IMR-90 (cell line): ENCODE data around the gene ARNT2. TPM values are rescaled to one million over a fixed set of nuclear protein-coding genes. Genes with fewer than 3 reads are reported as not detected.

Experiments used
- ATAC-seq: fragments of 200-7000 bp; cut with Tn5 transposase; 2 replicates; pipeline ENCODE4 v1.9.1; 2020; ENCODE audit warnings: low read depth, mild to moderate bottlenecking, moderate library complexity
- BruUV-seq: library from RNA; stranded (reverse); fragments of 400-500 nt; replicated peaks from 2 replicates; lab custom pipeline; 2021; lab: Mats Ljungman, UMichigan
- CTCF ChIA-PET: fragments of 300-600 bp; formaldehyde crosslinking; extraction: SDS; loops from one replicate; lab custom pipeline; 2021; ENCODE audit warnings: antibody characterized with exemption; lab: Yijun Ruan, JAX
- POLR2A ChIA-PET: fragments of 300-600 bp; sonication (Branson Sonifier 250); formaldehyde crosslinking; loops from one replicate; lab custom pipeline; 2022; ENCODE audit warnings: antibody characterized with exemption; ENCODE audit not compliant: unreplicated experiment; lab: Charles Lee
- DNase-seq: peaks from one replicate; pipeline ENCODE4 v3.0.0; 2013
- H2AFZ ChIP-seq: replicated peaks from 2 replicates; pipeline ENCODE3; 2013; ENCODE audit warnings: low read length, mild to moderate bottlenecking; ENCODE audit not compliant: poor library complexity
- H2AK5ac ChIP-seq: 2 replicates; pipeline ENCODE4 v1.6.1; 2013; ENCODE audit warnings: low read depth, low read length, inconsistent platforms
- H2AK9ac ChIP-seq: replicated peaks from 2 replicates; pipeline ENCODE3; 2013; ENCODE audit warnings: mild to moderate bottlenecking, low read depth, low read length, moderate library complexity; ENCODE audit not compliant: poor library complexity
- H2BK120ac ChIP-seq: 2 replicates; pipeline ENCODE4 v1.6.1; 2013; ENCODE audit warnings: low read depth, low read length, inconsistent platforms
- H2BK15ac ChIP-seq: 3 replicates; pipeline ENCODE4 v1.6.1; 2013; ENCODE audit warnings: low read depth, low read length, inconsistent platforms
- H2BK20ac ChIP-seq: 2 replicates; pipeline ENCODE4 v1.6.1; 2013; ENCODE audit warnings: low read depth, mild to moderate bottlenecking, inconsistent platforms, low read length, moderate library complexity
- H2BK5ac ChIP-seq: 2 replicates; pipeline ENCODE4 v1.6.1; 2013; ENCODE audit warnings: mild to moderate bottlenecking, low read depth, low read length, inconsistent platforms; ENCODE audit not compliant: poor library complexity, severe bottlenecking
- H3K14ac ChIP-seq: replicated peaks from 2 replicates; pipeline ENCODE4 v1.6.1; 2013; ENCODE audit warnings: low read depth, low read length, inconsistent platforms
- H3K18ac ChIP-seq: 2 replicates; pipeline ENCODE4 v1.6.1; 2013; ENCODE audit warnings: low read depth, low read length, control low read depth
- H3K23ac ChIP-seq: 2 replicates; pipeline ENCODE4 v1.6.1; 2013; ENCODE audit warnings: low read depth, low read length, inconsistent platforms
- H3K27ac ChIP-seq: 2 replicates; pipeline ENCODE4 v1.5.1; 2013; ENCODE audit warnings: mild to moderate bottlenecking, control low read depth, low read length; ENCODE audit not compliant: insufficient read depth
- H3K27me3 ChIP-seq: 2 replicates; pipeline ENCODE4 v1.6.1; 2013; ENCODE audit warnings: low read length; ENCODE audit not compliant: control insufficient read depth, insufficient read depth
- H3K36me3 ChIP-seq: 2 replicates; pipeline ENCODE4 v1.6.1; 2013; ENCODE audit warnings: low read length, mixed read lengths; ENCODE audit not compliant: control insufficient read depth, insufficient read depth
- H3K4ac ChIP-seq: 2 replicates; pipeline ENCODE4 v1.6.1; 2013; ENCODE audit warnings: low read depth, low read length, inconsistent platforms
- H3K4me1 ChIP-seq: 2 replicates; pipeline ENCODE4 v1.6.1; 2013; ENCODE audit warnings: low read length, mixed read lengths; ENCODE audit not compliant: control insufficient read depth, insufficient read depth
- H3K4me2 ChIP-seq: 2 replicates; pipeline ENCODE4 v1.6.1; 2013; ENCODE audit warnings: low read depth, mild to moderate bottlenecking, control low read depth, low read length, moderate library complexity
- H3K4me3 ChIP-seq: 2 replicates; pipeline ENCODE4 v1.5.1; 2013; ENCODE audit warnings: low read depth, mild to moderate bottlenecking, control low read depth, low read length, moderate library complexity; ENCODE audit not compliant: insufficient read depth
- H3K56ac ChIP-seq: 2 replicates; pipeline ENCODE4 v1.6.1; 2013; ENCODE audit warnings: low read length, inconsistent platforms; ENCODE audit not compliant: insufficient read depth; ENCODE audit errors: extremely low read depth
- H3K79me1 ChIP-seq, 2 experiments: 2 replicates each; pipeline ENCODE4 v1.6.1; 2013; ENCODE audit warnings: low read length in 2 of 2, inconsistent platforms in 1 of 2, low read depth in 1 of 2
- H3K9ac ChIP-seq: 2 replicates; pipeline ENCODE4 v1.6.1; 2013; ENCODE audit warnings: low read depth, low read length, control low read depth
- H3K9me1 ChIP-seq: 2 replicates; pipeline ENCODE4 v1.6.1; 2013; ENCODE audit warnings: low read length, inconsistent platforms; ENCODE audit not compliant: insufficient read depth
- H3K9me3 ChIP-seq: 2 replicates; pipeline ENCODE4 v1.6.1; 2013; ENCODE audit warnings: low read length; ENCODE audit not compliant: control insufficient read depth, insufficient read depth
- H4K20me1 ChIP-seq: 2 replicates; pipeline ENCODE4 v1.6.1; 2013; ENCODE audit warnings: low read length, inconsistent platforms; ENCODE audit not compliant: insufficient read depth
- H4K5ac ChIP-seq: 2 replicates; pipeline ENCODE4 v1.6.1; 2013; ENCODE audit warnings: mild to moderate bottlenecking, low read depth, low read length, control low read depth
- H4K8ac ChIP-seq, 2 experiments: 2 replicates each; pipeline ENCODE4 v1.6.1; 2013; ENCODE audit warnings: low read depth in 2 of 2, low read length in 2 of 2, control low read depth in 1 of 2, inconsistent platforms in 1 of 2
- H4K91ac ChIP-seq: 2 replicates; pipeline ENCODE4 v1.6.1; 2013; ENCODE audit warnings: low read depth, low read length, inconsistent platforms; ENCODE audit not compliant: insufficient read depth
- CEBPB ChIP-seq: IDR thresholded peaks from 2 replicates; pipeline ENCODE4 v1.6.1; 2012; ENCODE audit warnings: low read depth, low read length, improper control_type of control experiment
- FOS ChIP-seq: fragments of 150-350 bp; IDR thresholded peaks from 2 replicates; pipeline ENCODE4 v1.6.1; 2016; ENCODE audit warnings: low read depth, low read length
- MAZ ChIP-seq: IDR thresholded peaks from 2 replicates; pipeline ENCODE4 v1.6.1; 2012; ENCODE audit warnings: low read depth, mild to moderate bottlenecking, low read length, improper control_type of control experiment, moderate library complexity, borderline replicate concordance
- MXI1 ChIP-seq: IDR thresholded peaks from 2 replicates; pipeline ENCODE4 v1.6.1; 2012; ENCODE audit warnings: low read depth, mild to moderate bottlenecking, low read length, moderate library complexity, borderline replicate concordance
- RCOR1 ChIP-seq: IDR thresholded peaks from 2 replicates; pipeline ENCODE4 v1.6.1; 2012; ENCODE audit warnings: mild to moderate bottlenecking, low read length, improper control_type of control experiment; ENCODE audit not compliant: insufficient replicate concordance
- RFX5 ChIP-seq: IDR thresholded peaks from 2 replicates; pipeline ENCODE4 v1.8.0; 2012; ENCODE audit warnings: low read depth, mild to moderate bottlenecking, low read length, moderate library complexity
- WGBS, 2 experiments: methylation state at CpG; one replicate each; pipeline versions ENCODE4 v1.1.5 to v1.1.7; 2013; ENCODE audit warnings: missing lambda C conversion rate in 2 of 2; ENCODE audit not compliant: insufficient read length in 1 of 2; ENCODE audit errors: extremely low coverage in 2 of 2; 5-methylcytosine and 5-hydroxymethylcytosine counted together
- dilution Hi-C: fragments of 300-500 bp; cut with HindIII; formaldehyde crosslinking; loops from one replicate; pipeline ENCODE4 v1.14.3; 2018; ENCODE audit warnings: low sequenced_read_pairs; ENCODE audit not compliant: unreplicated experiment
- in situ Hi-C: fragments of 300-500 bp; cut with MboI; formaldehyde crosslinking; loops from 3 replicates; pipeline ENCODE4 v1.14.3; 2019; ENCODE audit warnings: low sequenced_read_pairs, inconsistent platforms, mixed read lengths
- intact Hi-C: fragments of 100-400 bp; cut with micrococcal nuclease; formaldehyde crosslinking; loops from 2 replicates; pipeline ENCODE4 v1.10.0; 2022
- polyA plus RNA-seq, 3 experiments: library from polyadenylated mRNA; depleted of rRNA; stranded (reverse); fragments of >200 nt; gene quantifications; 2 replicates each; pipeline ENCODE4 v1.2.3, GENCODE V29; 2012; ENCODE audit warnings: low replicate concordance in 1 of 3
- total RNA-seq: library from RNA; depleted of rRNA; stranded (reverse); fragments of >200 nt; gene quantifications from 2 replicates; pipeline ENCODE4 v1.2.3, GENCODE V29; 2012

ARNT2 gene
- total and polyA plus RNA-seq, 2 of the 4 experiments (the other 2 are of a cell fraction), result 18.2 to 19.0 TPM

- WGBS, 2 experiments, result 6% methylated on average over 2 of the region's 2 CpGs; no CpG with 5 or more reads in 1 of the 2 experiments
- Histone ChIP-seq H4K91ac (peak overlapping the region; percentile 99), H3K18ac (peak overlapping the region; percentile 96), H3K9ac (peak overlapping the region; percentile 56), H3K4ac (peak overlapping the region; percentile 94), H4K5ac (peak overlapping the region; percentile 33), H2BK120ac (peak overlapping the region; percentile 99), H3K27ac (peak overlapping the region; percentile 95), H2BK5ac (peak overlapping the region; percentile 99), H3K9me1 (peaks cover 63% of the 10 kb centered on the region), H3K79me1 (peaks cover 58 to 69% of the 10 kb centered on the region in 2 experiments; a peak in 3 of 4 replicates), H2AK9ac (peak overlapping the region; percentile 43), H2BK15ac (peak overlapping the region; percentile 57; the same call in 2 of the 3 replicates), H2AFZ (peak overlapping the region; percentile 8), H3K36me3 (no peaks in the 10 kb centered on the region), H3K4me2 (no peak overlapping the region), H3K9me3 (no peaks in the 10 kb centered on the region), H3K56ac (peak overlapping the region; percentile 91), H4K8ac (peak overlapping the region; percentile 92 to 97; a peak in 3 of 4 replicates), H2AK5ac (peak overlapping the region; percentile 96), H3K23ac (peak overlapping the region; percentile 95), H3K27me3 (no peaks in the 10 kb centered on the region), H4K20me1 (no peaks in the 10 kb centered on the region), H3K14ac (peak overlapping the region; percentile 95), H3K4me3 (no peak overlapping the region), H2BK20ac (peak overlapping the region; percentile 94), H3K4me1 (peaks cover 68% of the 10 kb centered on the region)
- POLR2A ChIA-PET, result interaction anchor here (1.1 kb wide), 1 partner anchor 17 kb away, joined by 3 read pairs; no protein-coding TSS in a partner anchor
- intact Hi-C loops (loop anchor here (2.0 to 10.0 kb wide), 2 partner anchors 67 to 291 kb away; partner anchors contain the start of gene CEMIP), dilution Hi-C loops (no loop called here), in situ Hi-C loops (no loop called here)
- ATAC-seq (no peak), DNase-seq (peak; percentile 37)
- TF ChIP-seq CEBPB, result no peak
- no peak for TF ChIP-seq RFX5
- no peak for TF ChIP-seq FOS
- no peak for TF ChIP-seq RCOR1
- TF ChIP-seq MAZ, result no peak
- no peak for TF ChIP-seq MXI1
- CTCF ChIA-PET, result no interaction called here
- no TSS peak for BruUV-seq
Observed at GRCh38 chr15:80483725-80484161, 79.6 kb downstream of the ARNT2 start.
